Hepatocyte (in vitro differentiated cells): ENCODE data around the gene SRGN. TPM values are rescaled to one million over a fixed set of nuclear protein-coding genes. Genes with fewer than 3 reads are reported as not detected.

ENCODE experiments used
- DNase-seq: peaks from one replicate; pipeline ENCODE4 v3.0.0-alpha.2; 2016; ENCODE audit warnings: low spot score
- H2AFZ ChIP-seq: fragments of 200-600 bp; sonication (generic); 2 replicates; pipeline ENCODE4 v1.6.0; 2016; ENCODE audit warnings: antibody characterized with exemption, mild to moderate bottlenecking
- H3K27ac ChIP-seq: fragments of 200-600 bp; sonication (generic); 2 replicates; pipeline ENCODE4 v1.5.1; 2016; ENCODE audit warnings: mild to moderate bottlenecking
- H3K27me3 ChIP-seq: fragments of 200-600 bp; sonication (generic); 2 replicates; pipeline ENCODE4 v1.6.1; 2016
- H3K36me3 ChIP-seq: fragments of 200-600 bp; sonication (generic); replicated peaks from 2 replicates; pipeline ENCODE4 v1.5.1; 2016; ENCODE audit warnings: low read depth; ENCODE audit not compliant: insufficient read depth
- H3K4me1 ChIP-seq: fragments of 200-600 bp; sonication (generic); 2 replicates; pipeline ENCODE4 v1.5.1; 2016; ENCODE audit warnings: mild to moderate bottlenecking, moderate library complexity; ENCODE audit not compliant: insufficient read depth
- H3K4me2 ChIP-seq: fragments of 200-600 bp; sonication (generic); 2 replicates; pipeline ENCODE4 v1.6.0; 2016
- H3K4me3 ChIP-seq: fragments of 200-600 bp; sonication (generic); 2 replicates; pipeline ENCODE4 v1.5.1; 2016; ENCODE audit warnings: mild to moderate bottlenecking
- H3K79me2 ChIP-seq: fragments of 200-600 bp; sonication (generic); 2 replicates; pipeline ENCODE4 v1.6.0; 2017; ENCODE audit warnings: mild to moderate bottlenecking
- H3K9me2 ChIP-seq: fragments of 200-600 bp; sonication (generic); replicated peaks from 2 replicates; pipeline ENCODE4 v1.6.0; 2017; ENCODE audit warnings: mild to moderate bottlenecking; ENCODE audit not compliant: insufficient read depth
- H3K9me3 ChIP-seq: fragments of 200-600 bp; sonication (generic); 2 replicates; pipeline ENCODE4 v1.5.1; 2016; ENCODE audit warnings: low read depth, mild to moderate bottlenecking
- H4K20me1 ChIP-seq: fragments of 200-600 bp; sonication (generic); 2 replicates; pipeline ENCODE4 v1.6.0; 2016; ENCODE audit warnings: mild to moderate bottlenecking; ENCODE audit not compliant: insufficient read depth, poor library complexity, severe bottlenecking
- CTCF ChIP-seq: fragments of 200-600 bp; sonication (generic); IDR thresholded peaks from 2 replicates; pipeline ENCODE4 v1.5.1; 2016; ENCODE audit warnings: antibody characterized with exemption, mild to moderate bottlenecking; ENCODE audit not compliant: poor library complexity
- EZH2 ChIP-seq: fragments of 200-600 bp; sonication (generic); IDR thresholded peaks from 2 replicates; pipeline ENCODE4 v1.6.1; 2016; ENCODE audit warnings: antibody characterized with exemption, mild to moderate bottlenecking, borderline replicate concordance
- EZH2phosphoT487 ChIP-seq: fragments of 200-600 bp; sonication (generic); IDR thresholded peaks from one replicate; pipeline ENCODE4 v1.6.1; 2018; ENCODE audit warnings: antibody characterized with exemption, mild to moderate bottlenecking, low read depth, moderate library complexity; ENCODE audit not compliant: unreplicated experiment, severe bottlenecking
- WGBS: methylation state at CpG from one replicate; pipeline ENCODE4 v1.1.6; 2016; ENCODE audit warnings: low lambda C conversion rate; ENCODE audit errors: missing lambda C conversion rate; 5-methylcytosine and 5-hydroxymethylcytosine counted together
- polyA plus RNA-seq: library from polyadenylated mRNA; unstranded; fragments of >200 nt; fragmentation: Nextera tagmentation; extraction: Ambion mirVana; gene quantifications from 2 replicates; pipeline ENCODE4 v1.2.1, GENCODE V29; 2016
- total RNA-seq: library from RNA; depleted of rRNA; stranded (reverse); fragments of >200 nt; gene quantifications from 2 replicates; pipeline ENCODE4 v1.2.3, GENCODE V29; 2014

SRGN gene
- total and polyA plus RNA-seq, 2 experiments from 2014 or later: 0.36 to 2.5 TPM

DNA sequence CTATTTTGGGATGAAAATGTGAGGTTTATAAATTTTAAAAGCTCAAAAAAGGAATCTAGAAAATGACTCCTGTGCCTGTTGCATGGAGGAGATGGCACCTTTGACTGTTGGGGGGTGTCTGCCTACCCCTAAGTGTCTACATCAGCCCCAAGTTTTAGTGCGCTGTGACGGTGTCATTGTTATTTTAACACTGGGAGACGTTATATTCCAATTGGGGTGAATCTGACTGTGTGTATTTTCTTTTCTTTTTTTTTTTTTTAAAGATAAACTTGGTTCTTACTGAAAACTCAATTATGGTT, 517 bp downstream of the SRGN start:
- no peaks in the 10 kb centered on the region for H3K27me3 ChIP-seq
- no peak overlapping the region for H3K4me3 ChIP-seq
- H3K4me2 ChIP-seq: no peak overlapping the region
- H3K9me2 ChIP-seq: no peaks in the 10 kb centered on the region
- 95% methylated on average over 3 of the region's 3 CpGs for WGBS
- no peak for DNase-seq
- H3K4me1 ChIP-seq: no peaks in the 10 kb centered on the region
- no peak for TF ChIP-seq EZH2phosphoT487
- no peak for TF ChIP-seq CTCF
- TF ChIP-seq EZH2: no peak
- no peaks in the 10 kb centered on the region for H4K20me1 ChIP-seq
- no peaks in the 10 kb centered on the region for H3K9me3 ChIP-seq
- no peaks in the 10 kb centered on the region for H3K79me2 ChIP-seq
- no peak overlapping the region for H2AFZ ChIP-seq
- H3K36me3 ChIP-seq: no peaks in the 10 kb centered on the region
- H3K27ac ChIP-seq: no peak overlapping the region

DNA sequence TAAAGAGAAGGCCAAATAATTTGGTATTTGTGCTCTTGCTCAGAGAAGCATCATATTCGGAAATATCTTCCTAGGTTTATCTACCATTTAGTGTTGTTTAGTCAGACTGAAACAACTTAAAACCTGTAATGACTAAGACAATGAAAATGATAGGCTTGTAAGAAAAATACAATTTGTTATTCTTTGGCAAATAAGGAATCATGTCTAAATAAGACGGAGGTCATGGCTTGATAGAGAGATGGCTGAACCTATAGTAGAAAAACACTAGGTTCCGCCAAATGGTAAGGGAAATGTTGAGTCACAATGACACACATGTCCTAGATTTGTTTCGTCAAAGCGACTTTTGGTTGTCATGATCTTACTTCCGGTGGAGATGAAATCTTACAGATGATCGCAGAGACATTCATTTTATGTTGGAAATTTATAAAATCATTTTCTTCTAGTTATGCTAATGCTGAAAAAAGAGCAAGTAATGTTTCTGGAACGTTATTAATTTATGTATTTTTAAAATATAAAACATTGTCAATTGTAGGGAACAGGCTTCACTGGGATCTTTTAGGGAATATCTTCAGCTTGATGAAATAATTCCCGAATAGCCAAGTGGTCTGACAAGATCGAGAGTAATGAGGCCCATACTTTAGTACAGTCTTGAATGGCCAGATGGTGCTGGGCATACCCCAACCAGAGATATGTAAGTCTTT, 1.0 kb downstream of the SRGN start:
- Histone ChIP-seq H3K4me1 (no peaks in the 10 kb centered on the region), H3K36me3 (no peaks in the 10 kb centered on the region), H3K79me2 (no peaks in the 10 kb centered on the region), H2AFZ (no peak overlapping the region), H3K4me3 (no peak overlapping the region), H3K9me2 (no peaks in the 10 kb centered on the region), H3K4me2 (no peak overlapping the region), H3K27me3 (no peaks in the 10 kb centered on the region), H3K9me3 (no peaks in the 10 kb centered on the region), H3K27ac (no peak overlapping the region), H4K20me1 (no peaks in the 10 kb centered on the region)
- TF ChIP-seq EZH2phosphoT487 (no peak), CTCF (no peak), EZH2 (no peak)
- no peak for DNase-seq
- 90% methylated on average over 10 of the region's 10 CpGs for WGBS

- TF ChIP-seq EZH2phosphoT487 (no peak), CTCF (no peak), EZH2 (no peak)
- H3K9me3 ChIP-seq: no peaks in the 10 kb centered on the region
- no peak overlapping the region for H3K27ac ChIP-seq
- no peak for DNase-seq
- no peaks in the 10 kb centered on the region for H3K4me1 ChIP-seq
- no peak overlapping the region for H3K4me2 ChIP-seq
- H3K9me2 ChIP-seq: no peaks in the 10 kb centered on the region
- H3K4me3 ChIP-seq: no peak overlapping the region
- no peaks in the 10 kb centered on the region for H3K27me3 ChIP-seq
- WGBS: 82% methylated on average over 16 of the region's 16 CpGs
- no peaks in the 10 kb centered on the region for H4K20me1 ChIP-seq
- no peak overlapping the region for H2AFZ ChIP-seq
- no peaks in the 10 kb centered on the region for H3K79me2 ChIP-seq
- no peaks in the 10 kb centered on the region for H3K36me3 ChIP-seq
Observed at GRCh38 chr10:69089638-69090599, 2.0 kb downstream of the SRGN start.
